CD4-positive, alpha-beta T cell treated with Interleukin-17A for 1 hour (primary cell): ENCODE results near the gene NEU3.
"Not testable (repeated sequence)": the region's sequence is repeated elsewhere in the genome, so short reads cannot be mapped to it uniquely, and the experiment has no call there.

Experiments
- DNase-seq: peaks from one replicate; pipeline ENCODE4 v3.0.0-alpha.2; 2020

NEU3 gene

DNA sequence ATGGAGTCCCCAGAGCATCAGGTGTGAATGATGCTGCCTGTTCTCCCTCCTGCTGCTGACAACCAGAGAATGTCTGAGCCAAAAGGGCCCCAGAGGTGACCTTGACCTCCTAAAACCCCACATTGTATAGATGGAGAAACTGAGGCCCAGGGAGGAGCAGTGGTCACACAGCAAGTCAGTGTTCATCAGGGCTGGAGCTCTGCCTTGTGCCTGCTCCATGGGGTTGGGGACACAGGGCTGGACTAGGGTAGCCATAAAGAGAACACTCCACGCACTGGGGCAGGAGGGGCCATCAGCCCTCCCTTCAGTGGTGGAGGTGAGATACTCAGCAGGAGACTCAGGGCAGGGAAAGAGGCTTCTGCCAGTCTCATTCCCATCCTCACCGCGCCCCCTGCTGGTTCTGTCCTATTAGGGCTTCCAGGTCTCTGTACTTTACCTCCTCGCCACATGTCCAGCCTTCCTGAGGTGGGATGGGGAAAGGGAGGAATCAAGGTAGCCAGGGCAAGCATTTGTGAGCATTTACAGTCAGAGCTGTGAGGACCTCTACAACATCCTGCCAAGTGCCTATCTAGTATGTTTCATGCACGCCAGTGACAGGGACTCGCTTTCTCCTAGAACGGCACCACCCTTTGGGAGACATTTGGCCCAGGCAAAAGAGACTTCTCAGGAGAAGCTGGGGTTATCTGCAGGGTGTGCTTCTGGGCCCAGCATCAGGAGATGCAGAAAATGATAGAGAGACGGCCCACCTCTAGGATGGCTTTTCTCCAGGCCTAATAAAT, 43.2 kb downstream of the NEU3 start:
- DNase-seq, result peak; percentile 45

DNA sequence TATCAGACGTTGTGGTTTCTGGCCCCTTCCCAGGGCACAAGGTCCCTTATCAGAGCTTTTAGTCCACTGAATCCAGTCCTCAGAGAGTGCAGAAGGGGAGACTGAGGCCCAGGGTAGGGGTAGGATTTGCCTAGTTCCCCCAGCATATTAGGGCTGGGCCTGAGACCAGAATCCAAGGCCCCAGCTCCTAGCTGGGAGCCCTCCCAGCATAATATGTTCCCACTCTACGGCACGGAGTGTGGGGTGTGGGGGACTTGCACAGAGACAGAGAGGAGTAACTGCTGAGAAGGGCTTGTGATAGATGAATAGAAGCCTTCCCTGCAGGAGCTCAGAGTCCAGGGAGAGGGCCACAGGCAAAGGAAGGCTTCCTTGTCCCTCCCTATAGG, 43.8 kb downstream of the NEU3 start:
- DNase-seq, result no peak

DNA sequence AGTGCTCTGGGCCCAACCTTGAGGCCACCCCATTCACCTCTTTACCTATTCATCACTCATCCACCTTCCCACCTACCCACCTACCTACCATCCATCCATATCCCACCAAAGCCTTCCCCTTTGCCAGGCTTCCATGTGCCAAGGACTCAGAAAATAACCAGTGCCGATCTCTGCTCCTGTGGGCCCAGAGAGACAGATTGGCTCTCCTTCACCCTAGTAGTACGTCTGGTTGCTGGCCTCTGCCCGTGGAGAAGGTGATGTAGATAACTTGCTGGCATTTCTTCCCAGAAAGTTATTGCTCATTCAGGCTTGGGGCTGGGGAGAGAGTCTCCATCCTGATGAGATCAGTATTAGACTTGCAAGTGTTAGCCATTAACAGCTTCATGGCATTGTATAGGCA, 45.2 kb downstream of the NEU3 start:
- no peak for DNase-seq

DNA sequence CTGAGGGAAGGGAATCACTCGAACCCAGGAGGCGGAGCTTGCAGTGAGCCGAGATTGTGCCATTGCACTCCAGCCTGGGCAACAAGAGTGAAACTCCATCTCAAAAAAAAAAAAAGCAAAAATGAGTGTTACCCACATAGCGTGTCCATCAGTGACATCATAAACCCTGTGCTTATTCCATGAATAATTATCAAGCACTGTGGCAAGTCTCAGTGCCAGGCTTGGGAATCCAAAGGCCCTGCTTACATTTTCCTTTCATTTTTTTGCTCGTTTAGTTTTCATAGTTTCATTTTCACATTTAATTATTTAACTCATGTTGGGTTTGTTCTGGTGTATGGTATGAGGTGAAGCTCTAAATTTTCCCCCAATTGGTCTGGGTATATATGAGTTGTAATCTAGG, 46.5 kb downstream of the NEU3 start:
- DNase-seq, result no peak

GRCh38 chr11:75035911-75036565, 47.3 kb downstream of the NEU3 start:
- no peak for DNase-seq

DNA sequence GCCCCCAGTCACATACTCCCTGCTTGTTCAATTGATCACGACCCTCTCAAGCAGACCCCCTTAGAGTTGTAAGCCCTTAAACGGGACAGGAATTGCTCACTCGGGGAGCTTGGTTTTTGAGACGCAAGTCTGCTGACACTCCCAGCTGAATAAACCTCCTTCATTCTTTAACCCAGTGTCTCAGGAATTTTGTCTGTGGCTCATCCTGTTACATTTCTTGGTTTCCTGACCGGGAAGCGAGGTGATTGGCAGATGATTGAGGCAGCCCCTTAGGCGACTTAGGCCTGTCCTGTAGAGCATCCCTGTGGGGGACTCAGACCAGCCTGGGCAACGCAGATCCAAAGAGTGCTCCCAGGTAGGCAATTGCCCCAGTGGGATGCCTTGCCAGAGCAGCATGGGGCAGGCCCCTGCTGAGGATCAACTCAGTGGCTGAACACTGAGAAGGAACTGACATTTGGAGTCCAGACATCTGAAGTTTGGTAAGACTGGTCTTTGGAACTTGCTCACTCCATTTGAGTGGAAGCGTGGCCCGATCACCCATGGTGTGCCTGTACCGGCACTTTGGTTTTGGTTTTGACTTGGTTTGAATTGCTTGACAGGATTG, 51.5 kb downstream of the NEU3 start:
- DNase-seq, result no peak

DNA sequence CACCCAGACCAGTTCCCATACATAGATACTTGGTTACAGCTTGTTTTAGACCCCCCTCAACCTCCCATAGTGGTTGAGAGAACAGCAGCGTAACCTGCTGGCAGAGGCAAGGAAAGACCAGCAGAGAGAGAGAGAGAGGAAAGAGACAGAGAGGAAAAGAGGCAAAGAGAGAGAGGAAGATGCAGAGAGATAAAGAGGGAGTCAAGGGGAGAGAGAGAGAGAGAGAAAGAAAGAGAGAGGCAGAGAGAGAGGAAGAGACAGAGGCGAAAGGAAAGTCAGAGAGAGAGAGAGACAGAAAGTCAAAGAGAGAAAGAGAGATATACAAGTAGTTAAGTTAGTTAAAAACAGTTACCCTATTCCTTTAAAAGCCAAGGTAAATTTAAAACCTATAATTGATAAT, 52.5 kb downstream of the NEU3 start:
- no peak for DNase-seq

DNA sequence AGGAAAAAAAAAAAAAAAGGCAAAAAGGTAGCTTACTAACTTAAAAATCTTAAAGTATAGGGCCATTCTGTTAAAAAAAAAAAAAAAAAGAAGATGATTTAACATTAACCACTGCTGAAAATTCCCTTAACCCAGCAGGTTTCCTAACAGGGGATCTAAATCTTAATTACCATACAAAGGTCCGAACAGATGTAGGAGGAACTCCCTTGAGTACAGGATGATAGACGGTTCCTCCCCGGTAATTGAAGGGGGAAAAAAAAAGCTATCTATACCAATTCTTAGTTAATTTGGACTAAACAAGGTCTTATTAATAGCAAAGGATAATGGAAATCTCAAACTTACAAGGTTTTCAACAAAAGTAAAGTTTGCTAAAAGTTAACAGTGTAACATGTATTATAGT, 53.1 kb downstream of the NEU3 start:
- DNase-seq, result not testable (repeated sequence)

- DNase-seq, result not testable (repeated sequence)
Observed at GRCh38 chr11:75044381-75045170, 55.8 kb downstream of the NEU3 start.

- DNase-seq, result not testable (repeated sequence)
Observed at GRCh38 chr11:75046668-75047067, 57.9 kb downstream of the NEU3 start.

DNA sequence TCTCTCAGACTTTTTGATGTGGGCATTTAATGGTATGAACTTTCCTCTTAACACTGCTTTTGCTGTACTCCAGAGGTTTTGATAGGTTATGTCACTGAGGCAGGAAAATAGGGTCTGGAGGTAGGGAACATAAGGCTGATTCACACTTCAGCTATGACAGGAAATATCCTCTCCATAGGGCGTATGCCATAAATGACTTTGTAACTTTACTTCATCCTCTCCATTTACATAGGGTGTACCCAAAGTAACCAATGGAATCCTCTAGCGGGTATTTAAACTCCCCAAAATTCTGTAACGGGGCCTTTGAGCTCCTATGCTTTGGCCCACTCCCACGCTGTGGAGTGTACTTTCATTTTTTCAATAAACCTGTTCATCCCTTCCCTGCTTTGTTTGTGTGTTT, 58.5 kb downstream of the NEU3 start:
- DNase-seq, result no peak

DNA sequence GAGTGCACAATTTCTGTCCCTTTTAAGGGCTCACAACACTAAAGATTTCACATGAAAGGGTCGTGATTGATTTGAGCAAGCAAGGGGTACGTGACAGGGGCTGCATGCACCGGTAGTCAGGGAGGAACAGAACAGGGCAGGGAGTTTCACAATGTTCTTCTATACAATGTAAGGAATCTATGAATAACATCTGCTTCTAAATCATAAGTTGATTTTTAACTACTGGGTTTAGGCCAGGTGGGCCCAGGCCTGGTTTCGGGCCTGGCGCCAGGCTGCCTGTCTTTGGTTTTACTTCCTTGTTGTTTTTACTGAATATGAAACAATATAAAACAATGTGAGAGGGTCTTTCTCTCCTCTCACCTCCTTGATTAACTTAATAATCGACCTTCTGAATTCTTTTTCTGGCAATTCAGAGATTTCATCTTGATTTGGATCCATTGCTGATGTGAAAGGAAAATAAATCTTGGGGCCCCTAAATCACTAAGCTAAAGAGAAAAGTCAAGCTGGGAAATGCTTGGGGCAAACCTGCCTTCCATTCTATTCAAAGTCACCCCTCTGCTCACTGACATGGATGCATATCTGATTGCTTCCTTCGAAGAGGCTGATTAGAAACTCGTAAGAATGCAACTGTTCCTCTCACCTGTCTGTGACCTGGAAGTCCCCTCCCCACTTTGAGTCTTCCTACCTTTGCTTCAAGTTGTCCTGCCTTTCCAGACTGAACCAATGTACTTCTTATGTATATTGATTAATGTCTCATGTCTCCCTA, 61.0 kb downstream of the NEU3 start:
- DNase-seq, result not testable (repeated sequence)

GRCh38 chr11:75050516-75050915, 61.8 kb downstream of the NEU3 start:
- no peak for DNase-seq

- DNase-seq, result no peak
Observed at GRCh38 chr11:75051043-75051442, 62.3 kb downstream of the NEU3 start.

GRCh38 chr11:75052457-75052856, 63.7 kb downstream of the NEU3 start:
- no peak for DNase-seq

- no peak for DNase-seq
Observed at GRCh38 chr11:75055511-75055910, 66.8 kb downstream of the NEU3 start.

DNA sequence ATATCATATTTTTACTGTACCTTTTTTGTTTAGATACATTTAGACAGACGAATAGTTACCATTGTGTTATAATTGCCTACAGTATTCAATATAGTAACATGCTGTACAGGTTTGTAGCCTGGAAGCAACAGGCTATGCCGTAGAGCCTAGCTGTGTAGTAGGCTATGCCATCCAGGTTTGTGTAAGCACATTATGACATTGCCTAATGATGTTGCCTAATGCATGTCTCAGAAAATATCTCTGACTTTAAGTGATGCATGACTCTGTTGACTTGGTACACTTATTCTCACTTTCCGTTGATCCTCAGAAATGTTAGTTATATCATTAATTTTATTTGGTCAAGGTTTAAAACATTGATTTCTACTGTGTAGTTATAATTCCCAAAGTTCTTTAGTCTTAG, 68.1 kb downstream of the NEU3 start:
- DNase-seq, result no peak

DNA sequence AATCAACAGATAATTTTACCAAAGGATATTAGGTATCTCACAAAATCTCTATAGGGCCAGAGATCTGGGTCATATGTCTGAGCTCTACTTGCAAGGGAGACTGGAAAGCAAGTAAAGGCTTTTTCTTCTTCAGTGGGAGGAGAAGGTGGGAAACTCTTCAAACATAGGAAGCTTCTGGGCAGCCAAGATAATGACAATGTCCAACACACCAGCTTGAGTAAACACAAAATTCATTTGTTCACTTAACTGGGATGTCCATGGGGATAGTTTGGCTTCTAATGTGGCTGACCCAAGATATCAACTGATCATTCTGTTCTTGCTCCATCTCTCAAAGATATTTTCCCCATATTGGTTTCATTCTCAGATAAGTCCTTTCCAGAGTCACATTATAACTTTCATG, 70.6 kb downstream of the NEU3 start:
- no peak for DNase-seq

DNA sequence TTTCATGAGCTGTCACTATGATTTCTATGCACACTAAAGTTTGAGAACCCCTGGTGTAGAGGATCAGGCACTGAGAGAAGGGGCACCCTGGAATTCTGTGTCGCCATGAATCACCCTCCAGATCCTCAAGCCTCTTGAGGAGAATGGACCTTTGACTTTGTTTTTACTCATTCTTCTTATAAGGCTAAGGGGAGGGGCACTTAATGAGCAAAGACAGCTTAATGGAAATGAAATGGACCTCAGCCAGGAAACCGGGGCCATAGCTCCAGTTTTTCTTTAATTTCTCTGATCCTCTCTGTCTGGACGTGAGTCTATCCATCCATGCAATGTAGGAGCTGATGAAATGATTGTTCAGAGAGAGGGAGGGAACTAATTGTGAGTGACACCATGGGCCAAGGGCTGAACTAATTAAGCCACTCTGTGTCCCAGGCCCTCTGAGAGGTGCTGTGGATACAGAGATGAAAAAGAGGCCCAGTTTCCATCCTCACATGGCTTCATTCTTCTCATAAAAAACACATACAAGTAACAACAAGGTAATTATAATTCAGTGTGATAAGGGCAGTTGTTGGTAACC, 75.1 kb downstream of the NEU3 start:
- DNase-seq, result no peak

DNA sequence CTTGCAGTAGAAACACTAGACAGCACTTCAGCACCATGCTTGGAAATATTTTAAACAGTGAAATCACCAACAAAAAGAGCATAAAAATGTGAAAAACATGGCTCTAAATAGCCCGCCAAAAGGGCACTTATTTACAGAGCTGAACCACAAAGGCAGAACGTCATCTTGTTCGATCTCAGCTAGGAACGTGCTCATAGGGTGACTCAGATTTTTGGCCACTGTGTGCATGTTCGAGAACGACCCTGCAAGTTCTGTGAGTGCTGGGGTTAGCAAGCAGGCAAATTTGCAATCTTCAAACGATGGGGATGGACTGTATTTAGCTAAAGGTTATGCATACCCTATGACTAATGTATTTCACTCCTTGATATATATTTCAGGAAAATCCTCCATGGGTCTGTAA, 77.3 kb downstream of the NEU3 start:
- no peak for DNase-seq
